Measurements from ENCODE around the gene C10orf88.

DNA sequence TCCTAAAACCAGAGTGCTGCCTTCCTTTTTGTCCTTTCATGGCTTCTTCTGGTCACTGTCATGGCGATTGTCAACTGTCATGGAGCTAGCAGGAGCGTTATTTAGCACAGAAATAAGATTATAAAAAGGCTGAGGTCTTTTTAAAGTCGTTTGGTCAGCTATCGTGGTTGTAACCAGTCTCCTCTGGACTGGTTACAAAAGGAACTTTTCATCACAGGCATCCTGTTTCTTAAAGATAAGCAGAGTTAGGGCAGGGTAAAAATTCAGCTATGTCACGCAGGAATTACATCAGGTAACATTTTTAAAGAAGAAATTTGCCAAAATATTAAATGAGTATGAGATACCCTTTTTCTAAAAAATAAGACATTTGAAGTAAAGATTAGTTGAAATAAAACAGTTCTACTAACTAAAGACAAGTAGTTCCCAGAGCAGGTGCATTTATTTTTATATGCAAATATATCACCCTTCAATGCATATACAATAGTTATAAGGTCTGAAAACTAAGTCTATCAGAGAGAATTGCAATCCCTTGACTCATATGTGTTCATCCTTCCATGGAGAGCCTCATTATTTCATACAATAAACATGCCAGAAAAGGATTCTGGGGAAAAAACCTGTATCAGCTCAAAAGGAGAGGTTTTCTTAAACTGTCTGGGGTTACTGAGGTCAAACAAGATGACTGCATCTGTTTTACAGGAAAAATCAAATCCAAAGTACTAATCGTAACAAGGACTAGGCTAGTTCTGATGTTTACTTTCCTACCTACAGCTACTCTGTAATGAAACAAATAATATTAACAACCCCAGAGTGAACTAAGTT is 22.7 kb downstream of the C10orf88 start:
- no peak for TF ChIP-seq POLR2A (IDR thresholded peaks at IDR 0.05)
- TF ChIP-seq, protein P1, sequence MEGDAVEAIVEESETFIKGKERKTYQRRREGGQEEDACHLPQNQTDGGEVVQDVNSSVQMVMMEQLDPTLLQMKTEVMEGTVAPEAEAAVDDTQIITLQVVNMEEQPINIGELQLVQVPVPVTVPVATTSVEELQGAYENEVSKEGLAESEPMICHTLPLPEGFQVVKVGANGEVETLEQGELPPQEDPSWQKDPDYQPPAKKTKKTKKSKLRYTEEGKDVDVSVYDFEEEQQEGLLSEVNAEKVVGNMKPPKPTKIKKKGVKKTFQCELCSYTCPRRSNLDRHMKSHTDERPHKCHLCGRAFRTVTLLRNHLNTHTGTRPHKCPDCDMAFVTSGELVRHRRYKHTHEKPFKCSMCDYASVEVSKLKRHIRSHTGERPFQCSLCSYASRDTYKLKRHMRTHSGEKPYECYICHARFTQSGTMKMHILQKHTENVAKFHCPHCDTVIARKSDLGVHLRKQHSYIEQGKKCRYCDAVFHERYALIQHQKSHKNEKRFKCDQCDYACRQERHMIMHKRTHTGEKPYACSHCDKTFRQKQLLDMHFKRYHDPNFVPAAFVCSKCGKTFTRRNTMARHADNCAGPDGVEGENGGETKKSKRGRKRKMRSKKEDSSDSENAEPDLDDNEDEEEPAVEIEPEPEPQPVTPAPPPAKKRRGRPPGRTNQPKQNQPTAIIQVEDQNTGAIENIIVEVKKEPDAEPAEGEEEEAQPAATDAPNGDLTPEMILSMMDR (IDR thresholded peaks at IDR 0.05) = no peak

Measured in uterus (tissue), 2 donors.